Testis (tissue), 2 donors: Measurements from ENCODE around the gene SREBF2.

Experiments
- CTCF ChIP-seq, 3 experiments: fragments of 450-650 bp in 2 of 3; fragments of 200-600 bp in 1 of 3; sonication (generic) in 1 of 3; IDR thresholded peaks; one replicate each; pipeline ENCODE4 v1.5.1; 2016 to 2019; ENCODE audit warnings: antibody characterized with exemption in 3 of 3, mild to moderate bottlenecking in 2 of 3, moderate library complexity in 1 of 3
- POLR2A ChIP-seq: fragments of 450-650 bp; IDR thresholded peaks from one replicate; pipeline ENCODE4 v1.6.1; 2017; ENCODE audit warnings: antibody characterized with exemption, mild to moderate bottlenecking, moderate library complexity

GRCh38 chr22:41888627-41889200 lies 55.8 kb downstream of the SREBF2 start:
- TF ChIP-seq POLR2A = no peak
- no peak for TF ChIP-seq CTCF (IDR thresholded peaks at IDR 0.05)
